Measurements from ENCODE around the gene DAAM1.

- TF ChIP-seq CTCF (IDR thresholded peaks at IDR 0.05) = no peak
- no peak for TF ChIP-seq POLR2A (IDR thresholded peaks at IDR 0.05)
These were observed 1.4 kb downstream of the DAAM1 start for GRCh38 chr14:59189786-59190368.
